Lower leg skin (tissue), 3 donors: ENCODE measurements around the gene GALNT12.

Experiments
- CTCF ChIP-seq, 3 donors: fragments of 450-650 bp; IDR thresholded peaks; one replicate each; pipeline ENCODE4 v1.5.1; 2016; ENCODE audit warnings: antibody characterized with exemption in 3 of 3, mild to moderate bottlenecking in 3 of 3, moderate library complexity in 2 of 3
- POLR2A ChIP-seq, 2 donors: fragments of 450-650 bp; IDR thresholded peaks; one replicate each; pipeline ENCODE4 v1.6.1; 2016 to 2017; ENCODE audit warnings: antibody characterized with exemption in 2 of 2, mild to moderate bottlenecking in 1 of 2, moderate library complexity in 1 of 2

GRCh38 chr9:98897745-98898144 is 90.3 kb downstream of the GALNT12 start:
- TF ChIP-seq CTCF (IDR thresholded peaks at IDR 0.05) (no peak), POLR2A (IDR thresholded peaks at IDR 0.05) (no peak)
